NT2/D1 (cell line): ENCODE results near the gene SPDYE17.
"Not testable (repeated sequence)": the region's sequence is repeated elsewhere in the genome, so short reads cannot be mapped to it uniquely, and the experiment has no call there.

Experiments
- DNase-seq: peaks from one replicate; pipeline ENCODE4 v3.0.0-alpha.2; 2011; ENCODE audit warnings: low read depth, low spot score
- H3K27me3 ChIP-seq: 2 replicates; pipeline ENCODE4 v1.6.0; 2011; ENCODE audit warnings: mild to moderate bottlenecking; ENCODE audit not compliant: insufficient read length, insufficient read depth
- H3K36me3 ChIP-seq: 2 replicates; pipeline ENCODE4 v1.6.1; 2011; ENCODE audit warnings: mild to moderate bottlenecking, low read length, mixed read lengths; ENCODE audit not compliant: insufficient read depth, insufficient read length
- H3K4me1 ChIP-seq: 2 replicates; pipeline ENCODE4 v1.5.1; 2011; ENCODE audit not compliant: insufficient read depth, insufficient read length
- H3K4me3 ChIP-seq: 2 replicates; pipeline ENCODE4 v1.5.1; 2011; ENCODE audit warnings: low read depth; ENCODE audit not compliant: insufficient read length
- H3K9ac ChIP-seq: 2 replicates; pipeline ENCODE4 v1.6.0; 2011; ENCODE audit warnings: low read depth; ENCODE audit not compliant: insufficient read length
- H3K9me3 ChIP-seq: 2 replicates; pipeline ENCODE4 v1.5.1; 2011; ENCODE audit warnings: mild to moderate bottlenecking, low read length; ENCODE audit not compliant: insufficient read depth

Gene SPDYE17

GRCh38 chr7:76983333-76983732, 48.8 kb downstream of the SPDYE17 start:
- not testable (repeated sequence) for H3K36me3 ChIP-seq, H3K27me3 ChIP-seq, H3K9ac ChIP-seq, H3K9me3 ChIP-seq, DNase-seq, H3K4me1 ChIP-seq, H3K4me3 ChIP-seq

- not testable (repeated sequence) for H3K9ac ChIP-seq, H3K4me3 ChIP-seq, H3K27me3 ChIP-seq, H3K9me3 ChIP-seq, H3K36me3 ChIP-seq, DNase-seq, H3K4me1 ChIP-seq
Measured at GRCh38 chr7:76982501-76982900, 49.7 kb downstream of the SPDYE17 start.

GRCh38 chr7:76981187-76981970, 50.8 kb downstream of the SPDYE17 start:
- H3K4me3 ChIP-seq, result not testable (repeated sequence)

GRCh38 chr7:76980576-76980975, 51.6 kb downstream of the SPDYE17 start:
- not testable (repeated sequence) for H3K9me3 ChIP-seq, H3K36me3 ChIP-seq, H3K4me1 ChIP-seq, H3K27me3 ChIP-seq, DNase-seq, H3K4me3 ChIP-seq, H3K9ac ChIP-seq

More at GRCh38 chr7:76981187-76981970, 50.8 kb downstream of the SPDYE17 start:
- not testable (repeated sequence) for H3K9me3 ChIP-seq, DNase-seq, H3K9ac ChIP-seq, H3K36me3 ChIP-seq, H3K27me3 ChIP-seq, H3K4me1 ChIP-seq

- H3K4me1 ChIP-seq, H3K36me3 ChIP-seq, H3K4me3 ChIP-seq, H3K9me3 ChIP-seq, H3K27me3 ChIP-seq, H3K9ac ChIP-seq, DNase-seq: not testable (repeated sequence)
Measured at GRCh38 chr7:76977761-76978367, 54.3 kb downstream of the SPDYE17 start.

GRCh38 chr7:76974793-76975579, 57.2 kb downstream of the SPDYE17 start:
- not testable (repeated sequence) for H3K27me3 ChIP-seq

GRCh38 chr7:76974336-76974735, 57.8 kb downstream of the SPDYE17 start:
- not testable (repeated sequence) for H3K36me3 ChIP-seq, DNase-seq, H3K9ac ChIP-seq, H3K4me3 ChIP-seq, H3K27me3 ChIP-seq, H3K4me1 ChIP-seq, H3K9me3 ChIP-seq

More at GRCh38 chr7:76974793-76975579, 57.2 kb downstream of the SPDYE17 start:
- H3K9me3 ChIP-seq, DNase-seq, H3K4me3 ChIP-seq, H3K4me1 ChIP-seq, H3K36me3 ChIP-seq, H3K9ac ChIP-seq: not testable (repeated sequence)

- H3K4me3 ChIP-seq, H3K4me1 ChIP-seq, H3K9me3 ChIP-seq, DNase-seq, H3K36me3 ChIP-seq, H3K27me3 ChIP-seq, H3K9ac ChIP-seq: not testable (repeated sequence)
Measured at GRCh38 chr7:76972391-76972790, 59.8 kb downstream of the SPDYE17 start.
